Right atrium auricular region (tissue), 2 donors: Measurements from ENCODE around the gene RRP15. TPM values are rescaled to one million over a fixed set of nuclear protein-coding genes. Genes with fewer than 3 reads are reported as not detected.

Source experiments
- DNase-seq: peaks from one replicate; pipeline ENCODE4 v3.0.0-alpha.2; 2019; ENCODE audit warnings: low spot score
- H3K27ac ChIP-seq, 2 donors: fragments of 200-600 bp; sonication (generic); 1 replicate in 1 of 2; 2 replicates in 1 of 2; pipeline ENCODE4 v1.5.1; 2016 to 2019
- H3K27me3 ChIP-seq, 2 donors: fragments of 200-600 bp; sonication (generic); one replicate each; pipeline versions ENCODE4 v1.5.1 to v1.6.0; 2017 to 2019
- H3K36me3 ChIP-seq: fragments of 200-600 bp; sonication (generic); one replicate; pipeline ENCODE4 v1.5.1; 2016
- H3K4me1 ChIP-seq, 2 donors: fragments of 200-600 bp; sonication (generic); one replicate each; pipeline versions ENCODE4 v1.5.1 to v1.6.0; 2017 to 2019
- H3K4me3 ChIP-seq, 2 donors: fragments of 200-600 bp; sonication (generic); 1 replicate in 1 of 2; 2 replicates in 1 of 2; pipeline ENCODE4 v1.5.1; 2017 to 2019; ENCODE audit warnings: mild to moderate bottlenecking in 1 of 2, moderate library complexity in 1 of 2
- H3K9me3 ChIP-seq, 2 donors: fragments of 200-600 bp; sonication (generic); one replicate each; pipeline ENCODE4 v1.5.1; 2019
- total RNA-seq, 2 donors: library from RNA; depleted of rRNA; stranded (reverse); fragments of >200 nt; gene quantifications; one replicate each; pipeline ENCODE4 v1.1.0, GENCODE V29; 2016
- TF ChIP-seq, protein P1 (sequence below), 2 donors: fragments of 200-600 bp; sonication (generic); IDR thresholded peaks; one replicate each; pipeline ENCODE4 v1.5.1; 2019; ENCODE audit warnings: antibody characterized with exemption in 2 of 2

RRP15 gene
- total RNA-seq, 2 donors from 2014 or later: 5.3 to 6.2 TPM

DNA sequence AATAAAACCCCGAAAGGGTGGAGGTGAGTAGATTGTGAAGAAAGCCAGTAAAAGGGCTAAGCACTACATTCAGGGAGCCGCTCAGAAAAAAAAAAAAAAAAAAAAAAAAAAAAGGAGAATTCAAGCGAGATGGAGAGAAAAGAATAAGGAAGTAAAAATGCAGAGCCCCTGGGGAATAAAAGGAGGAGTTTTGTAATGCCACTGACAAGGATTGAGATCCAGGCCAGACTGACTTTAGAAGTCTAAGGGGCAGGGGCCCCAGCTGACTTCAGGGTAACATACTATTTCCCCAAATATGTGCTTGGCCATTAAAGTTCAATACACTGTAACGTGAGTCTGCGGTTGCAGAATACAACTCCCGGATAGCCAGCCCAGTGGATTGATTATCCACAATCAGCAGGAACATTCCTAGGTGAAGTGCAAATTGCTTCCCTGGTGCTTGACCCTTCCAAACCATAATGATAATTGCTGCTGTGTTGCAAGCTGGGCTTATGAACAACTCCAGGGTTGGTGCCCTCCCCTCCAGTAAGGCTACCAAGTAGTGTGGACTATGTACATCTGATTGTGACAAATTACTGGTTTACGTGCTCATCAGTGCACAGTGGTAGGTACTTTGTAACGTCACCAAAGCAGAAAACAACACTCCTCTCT, 30.7 kb upstream of the RRP15 start:
- Histone ChIP-seq H3K4me3 (no peak overlapping the region), H3K4me1 (no peaks in the 10 kb centered on the region), H3K36me3 (no peaks in the 10 kb centered on the region), H3K9me3 (peaks cover 0 to 9% of the 10 kb centered on the region in 2 donors), H3K27me3 (no peaks in the 10 kb centered on the region), H3K27ac (no peak overlapping the region)
- TF ChIP-seq, protein P1, sequence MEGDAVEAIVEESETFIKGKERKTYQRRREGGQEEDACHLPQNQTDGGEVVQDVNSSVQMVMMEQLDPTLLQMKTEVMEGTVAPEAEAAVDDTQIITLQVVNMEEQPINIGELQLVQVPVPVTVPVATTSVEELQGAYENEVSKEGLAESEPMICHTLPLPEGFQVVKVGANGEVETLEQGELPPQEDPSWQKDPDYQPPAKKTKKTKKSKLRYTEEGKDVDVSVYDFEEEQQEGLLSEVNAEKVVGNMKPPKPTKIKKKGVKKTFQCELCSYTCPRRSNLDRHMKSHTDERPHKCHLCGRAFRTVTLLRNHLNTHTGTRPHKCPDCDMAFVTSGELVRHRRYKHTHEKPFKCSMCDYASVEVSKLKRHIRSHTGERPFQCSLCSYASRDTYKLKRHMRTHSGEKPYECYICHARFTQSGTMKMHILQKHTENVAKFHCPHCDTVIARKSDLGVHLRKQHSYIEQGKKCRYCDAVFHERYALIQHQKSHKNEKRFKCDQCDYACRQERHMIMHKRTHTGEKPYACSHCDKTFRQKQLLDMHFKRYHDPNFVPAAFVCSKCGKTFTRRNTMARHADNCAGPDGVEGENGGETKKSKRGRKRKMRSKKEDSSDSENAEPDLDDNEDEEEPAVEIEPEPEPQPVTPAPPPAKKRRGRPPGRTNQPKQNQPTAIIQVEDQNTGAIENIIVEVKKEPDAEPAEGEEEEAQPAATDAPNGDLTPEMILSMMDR (IDR thresholded peaks at IDR 0.05): no peak
- DNase-seq: no peak

DNA sequence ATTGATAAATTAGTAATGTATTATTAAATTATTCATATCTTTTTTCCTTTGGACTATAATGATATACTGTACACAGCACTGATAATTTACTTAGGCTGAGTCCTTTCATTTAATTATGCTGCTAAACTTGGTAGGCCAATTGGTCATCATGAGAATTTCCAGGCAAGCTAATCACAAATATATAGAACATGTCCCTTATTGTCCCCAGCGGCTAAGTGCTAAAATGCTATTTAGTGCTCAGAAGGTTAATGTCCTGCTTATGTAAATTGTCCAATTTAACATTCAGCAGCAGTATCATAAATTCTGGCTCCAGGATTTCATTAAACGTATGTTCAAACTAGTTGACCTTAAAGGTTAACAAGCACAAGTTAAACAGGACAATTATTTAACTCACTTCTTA, 30.0 kb upstream of the RRP15 start:
- no peak overlapping the region for H3K27ac ChIP-seq
- no peaks in the 10 kb centered on the region for H3K36me3 ChIP-seq
- DNase-seq: no peak
- TF ChIP-seq, protein P1 (IDR thresholded peaks at IDR 0.05): no peak
- no peaks in the 10 kb centered on the region for H3K27me3 ChIP-seq
- H3K4me3 ChIP-seq: no peak overlapping the region
- H3K4me1 ChIP-seq: no peaks in the 10 kb centered on the region
- peaks cover 4 to 15% of the 10 kb centered on the region in 2 donors for H3K9me3 ChIP-seq

DNA sequence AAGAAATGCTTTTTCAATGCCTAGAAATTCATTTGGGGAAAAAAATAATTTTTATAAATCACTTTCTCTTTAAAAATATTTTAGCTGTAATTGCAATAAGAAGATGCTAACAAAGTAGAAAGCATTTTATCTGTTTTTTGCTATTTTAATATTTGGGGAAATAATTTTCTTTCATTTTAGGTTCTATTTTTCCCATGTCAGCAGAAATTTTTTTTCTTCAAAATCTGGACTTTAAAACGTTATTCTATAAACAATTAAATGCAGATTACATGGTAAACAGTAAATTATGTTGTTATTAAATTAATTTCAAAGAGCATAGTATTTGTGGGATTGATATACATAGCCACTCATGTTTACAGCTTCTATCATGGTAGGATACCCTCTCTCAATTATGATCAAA, 27.7 kb upstream of the RRP15 start:
- Histone ChIP-seq H3K4me3 (no peak overlapping the region), H3K4me1 (no peaks in the 10 kb centered on the region), H3K27me3 (no peaks in the 10 kb centered on the region), H3K27ac (no peak overlapping the region), H3K36me3 (no peaks in the 10 kb centered on the region), H3K9me3 (peaks cover 4 to 18% of the 10 kb centered on the region in 2 donors)
- no peak for DNase-seq
- TF ChIP-seq, protein P1 (IDR thresholded peaks at IDR 0.05): no peak

DNA sequence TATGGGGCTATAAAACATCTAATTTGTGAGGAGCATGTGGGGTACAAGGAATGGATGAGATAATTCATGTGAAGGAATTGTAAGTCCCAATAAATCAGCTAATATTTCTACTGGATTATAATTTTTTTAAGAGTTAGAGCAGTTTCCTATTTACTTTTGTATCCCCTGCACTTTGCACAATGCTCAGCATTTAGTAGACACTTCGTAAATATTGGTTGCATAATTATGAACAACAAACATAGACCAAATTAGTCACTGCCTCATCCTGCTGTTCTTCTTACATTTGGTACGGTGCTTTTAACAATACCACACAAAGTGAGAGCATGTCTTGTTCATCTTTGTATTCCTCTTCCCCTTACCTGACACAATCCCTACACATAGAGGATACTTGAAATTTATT, 27.1 kb upstream of the RRP15 start:
- Histone ChIP-seq H3K36me3 (no peaks in the 10 kb centered on the region), H3K27ac (no peak overlapping the region), H3K4me3 (no peak overlapping the region), H3K4me1 (no peaks in the 10 kb centered on the region), H3K9me3 (peaks cover 4 to 18% of the 10 kb centered on the region in 2 donors), H3K27me3 (no peaks in the 10 kb centered on the region)
- DNase-seq: no peak
- TF ChIP-seq, protein P1 (IDR thresholded peaks at IDR 0.05): no peak

DNA sequence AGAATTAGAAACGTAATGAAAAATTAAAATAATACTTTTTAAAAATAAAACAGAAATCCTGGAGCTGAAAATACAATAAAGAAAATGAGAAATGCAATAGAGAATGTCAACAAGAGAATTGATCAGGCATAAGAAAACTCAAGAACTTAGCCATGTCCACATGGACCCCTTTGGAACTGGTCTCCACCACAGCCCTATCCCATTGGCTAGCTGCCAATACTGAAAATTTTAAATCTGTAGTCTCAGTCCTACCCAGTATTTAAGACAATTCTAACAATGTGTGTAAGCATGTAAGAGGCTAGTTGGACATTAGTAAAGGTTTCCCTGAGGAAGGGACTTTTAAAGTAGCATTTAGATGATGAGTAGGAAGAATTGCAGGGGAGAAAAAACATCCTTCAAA, 25.8 kb upstream of the RRP15 start:
- Histone ChIP-seq H3K27me3 (no peaks in the 10 kb centered on the region), H3K9me3 (peaks cover 4 to 18% of the 10 kb centered on the region in 2 donors), H3K4me1 (no peaks in the 10 kb centered on the region), H3K4me3 (no peak overlapping the region), H3K36me3 (no peaks in the 10 kb centered on the region), H3K27ac (no peak overlapping the region)
- no peak for DNase-seq
- TF ChIP-seq, protein P1 (IDR thresholded peaks at IDR 0.05): no peak

DNA sequence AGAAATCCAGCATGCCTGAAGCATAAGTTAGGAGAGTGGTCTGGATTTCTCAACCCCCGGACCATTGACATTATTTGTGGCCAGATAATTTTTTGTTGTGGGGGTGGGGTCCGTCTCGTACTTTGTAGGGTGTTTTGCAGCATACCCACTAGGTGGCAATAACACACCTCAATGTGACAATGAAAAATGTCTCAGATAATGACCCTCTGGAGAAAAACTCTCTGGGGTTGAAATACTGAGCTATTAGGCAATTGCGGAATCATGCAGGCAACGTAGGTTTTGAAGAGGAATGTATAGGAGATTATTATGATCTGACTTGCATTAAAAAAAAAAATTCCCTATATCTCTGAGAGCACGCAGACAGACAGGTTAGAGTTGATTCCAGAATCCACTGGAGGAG, 25.3 kb upstream of the RRP15 start:
- Histone ChIP-seq H3K4me1 (no peaks in the 10 kb centered on the region), H3K9me3 (peaks cover 4 to 18% of the 10 kb centered on the region in 2 donors), H3K27ac (no peak overlapping the region), H3K4me3 (no peak overlapping the region), H3K36me3 (no peaks in the 10 kb centered on the region), H3K27me3 (no peaks in the 10 kb centered on the region)
- no peak for DNase-seq
- TF ChIP-seq, protein P1 (IDR thresholded peaks at IDR 0.05): no peak
